ENCODE measurements around the gene IL17RD.
"Not testable (repeated sequence)": the region's sequence is repeated elsewhere in the genome, so short reads cannot be mapped to it uniquely, and the experiment has no call there.

IL17RD gene

DNA sequence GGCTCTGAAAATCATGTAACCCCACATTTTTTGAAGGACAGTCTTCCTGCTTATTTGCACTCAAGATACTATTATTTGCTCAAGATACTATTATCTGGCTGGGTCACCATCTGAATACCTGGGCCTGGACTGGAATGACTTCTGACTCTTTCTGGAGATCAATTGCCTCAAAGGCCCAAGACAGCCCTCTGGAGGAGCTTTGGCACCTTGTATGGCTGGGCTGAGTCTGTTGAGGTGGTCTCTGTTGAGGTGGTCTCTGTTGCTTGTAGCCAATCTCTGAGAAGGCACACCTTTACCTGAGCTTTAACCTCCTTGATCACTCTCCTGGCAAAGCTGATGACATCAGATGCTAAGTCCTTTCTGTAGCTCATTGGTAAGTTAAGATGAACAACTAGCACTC, 71.7 kb downstream of the IL17RD start:
- no peak for DNase-seq (ENCODE audit: low read depth in 2 of 2)

GRCh38 chr3:57091521-57092273, 73.5 kb downstream of the IL17RD start:
- no peak for DNase-seq (ENCODE audit: low read depth in 2 of 2)

DNA sequence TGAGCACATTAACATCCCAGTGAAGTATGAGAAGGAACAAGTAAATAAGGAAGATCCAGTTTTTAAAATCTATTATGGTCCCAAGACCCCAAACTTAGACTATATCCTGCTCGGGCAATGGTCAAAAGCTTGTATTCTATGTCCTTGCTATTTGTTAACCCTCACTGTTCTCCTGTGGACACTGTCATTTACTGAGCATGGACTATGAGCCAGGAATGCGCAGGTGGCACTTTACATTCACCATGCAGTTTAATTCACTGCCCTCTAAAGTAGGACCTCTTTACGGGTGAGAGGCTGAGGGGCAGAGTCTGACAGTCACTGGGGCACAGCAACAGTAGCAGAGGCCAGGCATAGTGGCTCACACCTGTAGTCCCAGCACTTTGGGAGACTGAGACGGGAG, 76.1 kb downstream of the IL17RD start:
- DNase-seq (ENCODE audit: low read depth in 2 of 2) = no peak

- DNase-seq (ENCODE audit: low read depth in 2 of 2) = no peak
These were observed 76.7 kb downstream of the IL17RD start for GRCh38 chr3:57088503-57088902.

- no peak for DNase-seq (ENCODE audit: low read depth in 2 of 2)
These were observed 77.6 kb downstream of the IL17RD start for GRCh38 chr3:57087361-57088092.

GRCh38 chr3:57086201-57086600, 79.0 kb downstream of the IL17RD start:
- DNase-seq (ENCODE audit: low read depth in 2 of 2) = no peak

- no peak for DNase-seq (ENCODE audit: low read depth in 2 of 2)
These were observed 79.9 kb downstream of the IL17RD start for GRCh38 chr3:57085211-57085610.

DNA sequence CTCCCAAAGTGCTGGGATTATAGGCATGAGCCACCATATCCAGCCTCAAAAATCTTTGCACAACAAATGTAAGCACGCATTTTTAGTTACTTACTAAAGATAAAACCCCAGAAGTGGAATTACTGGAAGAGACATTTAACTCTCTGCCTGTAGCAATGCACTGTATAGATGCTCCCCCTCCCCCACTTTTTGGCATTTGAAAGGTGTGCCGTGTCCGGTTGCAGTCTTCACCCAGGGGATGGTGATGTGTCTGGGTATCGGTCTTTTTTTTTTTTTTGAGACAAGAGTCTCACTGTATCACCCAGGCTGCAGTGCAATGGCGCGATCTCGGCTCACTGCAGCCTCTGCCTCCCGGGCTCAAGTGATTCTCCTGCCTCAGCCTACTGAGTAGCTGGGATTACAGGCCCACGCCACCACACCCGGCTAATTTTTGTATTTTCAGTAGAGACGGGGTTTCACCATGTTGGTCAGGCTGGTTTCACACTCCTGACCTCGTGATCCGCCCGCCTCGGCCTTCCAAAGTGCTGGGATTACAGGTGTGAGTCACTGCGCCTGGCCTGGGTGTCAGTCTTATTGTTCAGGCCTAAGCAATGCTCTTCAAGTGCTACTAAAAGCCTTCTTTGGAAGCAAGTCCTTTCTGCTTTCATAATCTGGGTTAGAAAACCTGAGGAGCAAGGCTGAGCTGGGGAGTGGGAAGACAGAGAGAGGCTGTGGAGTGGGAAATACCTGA, 81.7 kb downstream of the IL17RD start:
- not testable (repeated sequence) for DNase-seq (ENCODE audit: low read depth in 2 of 2)

DNA sequence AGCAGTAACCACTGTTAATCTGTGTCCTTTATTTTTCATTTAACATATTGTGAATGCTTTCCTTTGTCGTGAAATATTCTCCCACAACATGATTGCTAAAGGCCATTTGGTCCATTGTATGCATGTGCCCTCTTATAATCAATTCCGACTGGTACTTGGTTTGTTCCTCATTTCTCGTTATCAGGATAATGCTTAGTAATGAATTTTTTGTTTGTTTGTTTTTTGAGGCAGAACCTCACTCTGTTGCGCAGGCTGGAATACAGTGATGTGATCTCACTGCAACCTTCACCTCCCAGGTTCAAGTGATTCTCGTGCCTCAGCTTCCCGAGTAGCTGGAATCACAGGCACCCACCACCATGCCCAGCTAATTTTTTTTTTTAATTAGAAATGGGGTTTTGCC, 82.7 kb downstream of the IL17RD start:
- no peak for DNase-seq (ENCODE audit: low read depth in 2 of 2)

DNA sequence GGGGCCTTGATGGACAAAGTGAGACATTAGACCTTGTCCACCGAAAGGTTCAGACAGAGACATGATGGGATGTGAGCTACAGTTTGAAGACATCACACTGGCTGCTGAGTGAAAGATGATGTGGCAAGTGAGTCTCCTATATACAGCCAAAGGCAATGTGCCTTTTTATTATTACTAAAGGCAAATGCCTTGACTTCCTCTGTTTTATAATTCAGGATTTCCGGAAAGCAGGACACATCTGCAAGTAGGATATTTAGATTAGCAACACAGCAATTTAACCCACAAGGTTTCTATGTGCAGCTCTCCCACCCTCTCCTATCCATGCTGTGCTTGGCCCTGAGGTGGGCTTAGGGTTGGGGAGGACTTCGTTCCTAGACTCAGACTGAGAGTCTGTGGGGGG, 84.0 kb downstream of the IL17RD start:
- DNase-seq (ENCODE audit: low read depth in 2 of 2) = no peak

DNA sequence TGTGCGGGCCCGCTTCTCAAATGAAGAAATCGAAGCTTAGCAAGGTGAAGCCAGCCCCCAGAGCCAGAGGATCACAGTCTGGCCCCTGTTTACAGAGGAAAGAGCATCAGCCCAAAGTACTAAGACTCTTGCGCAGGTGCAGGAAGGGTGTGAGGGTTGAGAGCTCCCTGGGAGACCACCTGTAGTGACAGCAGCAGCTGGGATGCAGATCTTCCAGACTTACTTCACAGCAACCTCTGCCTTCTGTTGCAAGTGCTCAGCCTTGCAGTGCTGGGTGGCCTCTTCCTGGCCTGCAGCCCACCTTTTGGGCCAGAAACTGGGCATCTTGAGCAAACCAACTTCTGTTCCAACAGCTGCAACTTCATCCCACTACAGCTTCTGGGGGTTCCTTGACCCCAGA, 85.0 kb downstream of the IL17RD start:
- no peak for DNase-seq (ENCODE audit: low read depth in 2 of 2)

DNA sequence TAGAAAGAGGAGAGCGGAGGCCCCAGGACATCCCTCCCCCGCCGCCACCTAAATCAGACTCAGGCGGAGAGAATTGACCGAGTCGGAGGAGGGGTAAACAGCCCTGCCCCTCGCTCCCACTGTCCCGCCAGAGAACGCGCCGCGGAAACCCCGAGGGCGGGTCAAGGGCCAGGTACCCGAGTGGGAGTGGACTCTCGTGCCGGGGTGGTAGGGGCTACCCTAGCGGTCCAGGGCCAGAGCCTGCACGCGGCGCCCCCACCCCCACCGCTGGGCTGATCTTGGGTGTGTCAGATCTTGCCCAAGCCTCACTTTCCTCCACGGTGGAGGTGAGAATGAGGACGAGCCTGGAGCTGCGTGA, 85.7 kb downstream of the IL17RD start:
- DNase-seq (ENCODE audit: low read depth in 2 of 2) = no peak

- no peak for DNase-seq (ENCODE audit: low read depth in 2 of 2)
These were observed 86.3 kb downstream of the IL17RD start for GRCh38 chr3:57078635-57079473.

GRCh38 chr3:57078344-57078634, 86.9 kb downstream of the IL17RD start:
- no peak for DNase-seq (ENCODE audit: low read depth in 2 of 2)

DNA sequence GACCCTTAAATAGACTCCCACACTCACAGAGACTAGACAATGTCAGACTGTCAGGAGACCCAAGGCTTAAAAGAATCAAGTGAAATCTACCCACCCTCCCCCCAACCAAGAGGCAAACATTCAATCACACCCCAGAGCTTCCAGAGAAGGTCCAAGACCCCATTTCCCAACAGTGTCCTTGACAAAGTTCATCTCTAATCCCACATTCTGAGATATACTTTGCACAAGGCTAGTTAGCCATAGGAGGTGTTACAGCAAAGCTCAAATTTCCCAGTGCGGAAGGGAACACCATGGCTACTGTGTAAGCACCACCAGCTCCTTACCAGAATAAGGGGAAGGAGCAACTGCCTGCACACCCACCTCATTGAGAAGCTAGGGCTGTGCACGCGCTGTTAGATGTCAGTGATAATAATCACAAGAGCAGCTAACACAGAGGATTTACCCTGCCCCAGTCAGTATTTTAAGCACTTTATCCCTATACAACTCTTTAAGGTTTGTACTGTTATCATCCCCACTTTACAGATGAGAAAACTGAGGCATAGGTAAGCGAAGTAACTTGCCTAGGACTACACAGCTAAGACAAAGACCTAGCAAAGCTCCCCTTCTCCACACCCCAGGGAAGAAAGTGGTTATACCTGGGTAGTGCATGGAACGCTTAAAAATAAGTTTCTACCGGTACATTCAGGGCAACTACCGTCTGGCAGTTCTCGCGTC, 87.4 kb downstream of the IL17RD start:
- no peak for DNase-seq (ENCODE audit: low read depth in 2 of 2)

GRCh38 chr3:57076422-57076951, 88.7 kb downstream of the IL17RD start:
- no peak for DNase-seq (ENCODE audit: low read depth in 2 of 2)

DNA sequence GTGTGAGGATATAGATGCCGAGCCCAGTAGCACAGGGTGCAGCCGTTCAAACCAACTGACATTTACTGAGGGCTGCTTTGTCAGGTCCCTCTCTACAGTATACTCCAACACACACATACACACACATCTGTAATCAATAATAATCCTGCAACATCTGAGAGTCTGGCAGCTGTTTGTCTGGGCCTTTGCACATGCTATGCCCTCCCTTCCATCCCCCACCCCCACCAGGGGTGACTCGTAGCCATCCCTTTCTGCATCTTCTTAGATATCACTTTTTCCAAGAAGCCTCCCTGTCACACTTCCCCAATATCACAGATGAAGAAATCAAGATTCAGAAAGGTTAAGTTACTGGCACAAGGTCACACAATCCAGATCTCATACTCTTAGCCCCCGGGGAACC, 91.0 kb downstream of the IL17RD start:
- DNase-seq (ENCODE audit: low read depth in 2 of 2) = no peak

- DNase-seq (ENCODE audit: low read depth in 2 of 2) = no peak
These were observed 91.5 kb downstream of the IL17RD start for GRCh38 chr3:57073628-57074027.

- no peak for DNase-seq (ENCODE audit: low read depth in 2 of 2)
These were observed 95.7 kb downstream of the IL17RD start for GRCh38 chr3:57069503-57069902.

GRCh38 chr3:57068437-57069089, 96.6 kb downstream of the IL17RD start:
- DNase-seq (ENCODE audit: low read depth in 2 of 2) = no peak

DNA sequence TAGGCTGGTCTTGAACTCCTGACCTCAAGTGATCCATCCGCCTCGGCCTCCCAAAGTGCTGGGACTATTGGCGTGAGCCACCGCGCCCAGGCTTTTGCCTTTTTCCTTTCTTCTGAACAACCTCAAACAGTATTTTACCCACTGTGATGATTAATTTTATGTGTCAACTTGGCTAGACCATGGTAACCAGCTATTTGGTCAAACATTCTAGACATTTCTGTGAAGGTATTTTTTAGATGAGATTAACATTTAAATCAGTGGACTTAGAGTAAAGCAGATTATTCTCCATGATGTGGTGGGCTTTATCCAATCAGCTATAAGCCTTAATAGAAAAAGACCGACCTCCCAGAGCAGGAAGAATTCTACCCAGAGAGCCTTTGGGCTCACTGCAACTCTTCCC, 98.7 kb downstream of the IL17RD start:
- no peak for DNase-seq (ENCODE audit: low read depth in 2 of 2)
